SW 1271 (cell line): ENCODE results near the gene RLBP1.

ENCODE experiments used
- DNase-seq, 2 experiments: peaks; one replicate each; lab custom pipeline; 2025; lab: John Stamatoyannopoulos, UW

RLBP1 gene

DNA sequence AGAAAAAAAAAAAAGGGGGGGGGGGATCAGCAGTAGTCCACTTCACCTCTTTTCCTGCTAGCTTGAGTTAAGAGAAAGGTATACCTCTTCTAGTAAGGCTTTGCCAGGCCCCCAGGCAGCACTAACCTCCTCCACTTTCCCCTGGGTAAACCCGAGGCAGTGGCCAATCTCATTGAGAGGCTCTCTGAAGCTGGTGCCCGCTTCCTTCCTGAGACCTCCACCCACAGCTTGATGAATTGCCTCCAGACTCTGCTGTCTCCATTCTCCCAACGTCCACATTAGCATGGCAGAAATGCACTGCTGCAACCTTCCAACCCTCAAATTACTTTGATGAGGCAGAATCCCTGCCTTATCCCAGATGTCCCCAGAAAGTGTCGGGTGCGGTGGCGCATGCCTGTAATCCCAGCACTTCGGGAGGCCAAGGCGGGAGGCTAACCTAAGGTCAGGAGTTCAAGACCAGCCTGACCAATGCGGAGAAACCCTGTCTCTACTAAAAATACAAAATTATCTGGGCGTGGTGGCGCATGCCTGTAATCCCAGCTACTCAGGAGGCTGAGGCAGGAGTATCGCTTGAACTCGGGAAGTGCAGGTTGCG is 15.3 kb downstream of the RLBP1 start:
- DNase-seq, result no peak

DNA sequence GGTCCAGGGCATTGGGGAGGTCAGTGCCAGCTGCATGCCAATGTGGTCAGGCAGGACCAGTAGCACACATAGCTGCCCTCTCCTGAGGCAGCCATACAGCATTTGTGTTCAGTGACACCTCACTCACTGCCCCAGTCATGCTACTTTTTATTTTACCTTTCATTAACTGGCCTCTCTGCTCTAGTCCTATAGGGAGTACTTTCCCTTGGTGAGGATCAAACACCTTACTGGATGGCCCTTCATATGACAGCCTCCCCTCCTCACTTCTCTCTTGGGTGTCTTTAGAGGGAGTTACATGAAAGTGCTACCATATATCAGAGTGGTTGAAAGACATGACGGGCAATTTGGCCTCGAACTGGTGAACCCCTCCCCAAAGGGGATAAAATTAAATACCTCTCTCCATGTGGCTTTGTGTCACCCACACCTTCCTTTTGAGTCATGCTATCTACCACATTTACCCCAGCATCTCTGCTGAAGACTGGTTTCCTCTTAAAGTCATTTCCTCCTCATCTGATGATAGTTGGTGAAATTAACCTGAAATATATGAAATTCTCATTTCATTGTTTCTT is 17.6 kb downstream of the RLBP1 start:
- DNase-seq, result no peak

DNA sequence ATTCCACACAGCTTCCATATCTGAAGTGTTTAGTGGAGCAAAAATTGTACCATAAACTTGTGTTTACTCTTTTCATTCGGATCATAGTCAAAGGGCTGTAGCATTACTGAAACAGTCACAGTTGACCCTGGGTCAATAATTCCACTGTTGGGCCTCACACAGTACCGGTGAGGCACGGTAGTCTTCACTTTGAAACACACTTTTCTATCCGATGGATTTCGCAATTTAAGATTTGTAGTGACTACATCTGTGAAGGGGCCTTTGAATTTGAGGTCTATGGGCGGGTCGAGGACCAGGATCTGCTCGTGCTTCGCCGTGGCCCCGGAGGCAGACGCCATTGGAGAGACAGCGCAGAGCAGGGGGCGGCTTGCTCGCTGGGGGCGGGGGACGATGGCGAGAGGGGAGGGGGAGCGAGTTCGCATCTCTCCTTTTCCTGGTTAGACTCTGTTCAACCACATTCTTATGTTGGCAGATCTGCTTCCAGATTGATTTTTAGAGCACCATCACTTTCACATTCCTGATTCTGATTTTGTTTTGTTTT is 19.8 kb downstream of the RLBP1 start:
- DNase-seq, result no peak

DNA sequence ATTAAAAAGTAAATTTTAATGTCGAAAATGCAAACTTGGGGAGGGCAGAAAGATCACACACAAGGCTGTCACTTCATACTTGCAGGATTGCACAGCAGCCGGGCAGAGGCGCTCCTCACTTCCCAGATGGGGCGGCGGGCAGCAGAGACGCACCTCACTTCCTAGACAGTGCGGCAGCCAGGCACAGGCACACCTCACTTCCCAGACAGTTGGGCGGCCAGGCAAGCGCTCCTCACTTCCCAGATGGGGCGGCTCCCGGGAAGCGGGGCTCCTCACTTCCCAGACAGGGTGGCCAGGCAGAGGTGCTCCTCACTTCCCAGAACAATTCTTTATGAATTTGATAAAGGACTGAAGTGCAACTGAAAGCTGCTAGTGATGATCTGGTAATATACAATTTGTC is 21.2 kb downstream of the RLBP1 start:
- no peak for DNase-seq

DNA sequence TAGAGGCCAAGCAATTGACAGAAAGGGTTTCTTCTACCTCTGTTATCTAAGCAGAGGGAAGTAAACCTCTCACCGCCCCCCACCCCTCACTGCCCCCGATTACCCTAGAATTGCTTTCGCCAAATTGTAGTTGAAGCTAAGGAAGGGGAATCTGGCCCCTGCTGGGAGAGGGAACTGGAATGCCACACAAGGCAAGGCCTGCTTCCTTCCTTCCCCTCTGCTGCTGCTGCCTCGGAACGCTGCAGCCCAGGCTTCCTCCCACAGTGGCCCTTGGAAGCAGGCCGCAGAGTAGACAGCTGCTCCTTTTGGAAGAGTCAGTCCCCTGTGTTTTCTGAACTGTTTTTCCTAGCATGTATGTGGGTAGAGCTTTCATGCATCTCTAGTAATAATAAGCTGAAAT is 21.6 kb downstream of the RLBP1 start:
- DNase-seq, result no peak

DNA sequence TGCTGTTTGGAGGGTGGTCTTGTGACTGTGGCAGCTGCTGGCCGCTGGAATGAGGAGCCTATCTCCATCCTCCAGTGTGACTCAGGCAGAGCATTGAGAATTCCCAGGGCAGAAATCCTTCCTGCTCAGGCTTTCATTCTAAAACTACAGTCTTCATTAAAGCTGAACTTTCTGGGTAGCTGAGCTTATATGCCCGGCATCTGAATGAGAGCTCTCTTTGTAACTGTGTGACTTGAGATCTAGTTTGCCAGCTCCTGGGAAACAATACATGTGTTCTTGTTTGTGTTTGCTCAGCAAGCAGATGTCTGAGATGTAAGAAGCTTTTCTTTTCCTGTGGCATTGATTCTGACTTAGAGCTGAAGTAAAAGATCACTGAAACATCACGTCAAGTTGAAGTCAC is 22.4 kb downstream of the RLBP1 start:
- DNase-seq, result no peak

DNA sequence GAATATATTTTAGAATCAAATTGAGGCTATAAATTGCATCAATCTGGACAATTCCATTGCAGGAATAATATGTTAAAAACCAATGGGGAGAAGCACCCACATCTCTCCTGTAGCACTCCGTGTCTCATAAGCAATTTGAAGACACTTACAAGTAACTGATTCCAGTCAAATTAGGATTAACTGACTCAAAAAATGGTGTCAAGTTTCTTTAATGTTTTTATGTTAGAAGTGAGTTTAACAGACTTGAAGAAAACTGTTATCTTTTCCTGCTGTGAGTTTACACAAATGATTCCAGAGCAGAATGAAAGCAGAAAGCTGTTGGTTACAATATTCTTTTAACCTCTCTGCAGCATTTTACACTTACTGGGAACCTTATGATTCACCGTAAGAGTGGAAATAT is 23.2 kb downstream of the RLBP1 start:
- no peak for DNase-seq

DNA sequence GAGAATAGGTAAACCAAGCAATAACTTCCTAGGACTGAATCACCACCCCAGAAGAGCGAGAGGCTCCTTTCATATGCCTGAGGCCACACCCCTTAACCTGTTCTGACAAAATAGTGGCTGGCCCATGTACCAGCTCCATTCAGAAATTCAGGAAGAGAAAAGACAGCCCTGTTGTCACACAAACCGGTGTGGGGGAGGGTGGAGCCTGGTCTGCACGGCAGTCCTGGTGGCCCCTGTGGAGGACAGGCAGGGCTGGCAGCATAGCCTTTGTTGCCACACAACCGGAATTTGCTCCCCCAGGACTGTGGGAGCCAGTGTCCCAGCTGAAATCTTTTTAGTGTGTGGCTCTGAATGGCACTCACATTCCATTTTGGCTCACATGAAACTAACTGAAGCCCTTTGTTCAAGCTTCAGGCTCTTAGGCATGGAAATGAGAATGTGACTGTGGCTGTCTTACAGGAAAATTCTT is 23.8 kb downstream of the RLBP1 start:
- DNase-seq, result no peak

DNA sequence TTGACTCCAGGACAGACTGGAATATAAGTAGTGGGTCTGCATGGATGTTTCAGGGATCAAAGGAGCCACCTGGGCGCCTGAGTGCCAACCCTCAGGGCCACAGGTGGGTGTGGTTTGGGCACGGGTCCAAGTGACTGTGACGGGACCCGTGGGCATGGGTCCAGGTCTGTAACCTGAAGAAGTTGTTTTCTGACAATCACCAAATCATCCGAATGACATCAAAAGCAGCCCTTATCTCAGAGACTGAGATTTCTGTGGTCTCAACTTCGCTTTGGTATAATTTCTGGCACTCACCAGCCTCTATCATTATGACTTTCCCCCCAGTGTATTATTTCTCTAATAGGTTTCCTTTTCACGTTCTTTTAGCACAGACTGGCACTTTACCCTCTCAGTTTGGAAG is 24.4 kb downstream of the RLBP1 start:
- DNase-seq, result no peak

DNA sequence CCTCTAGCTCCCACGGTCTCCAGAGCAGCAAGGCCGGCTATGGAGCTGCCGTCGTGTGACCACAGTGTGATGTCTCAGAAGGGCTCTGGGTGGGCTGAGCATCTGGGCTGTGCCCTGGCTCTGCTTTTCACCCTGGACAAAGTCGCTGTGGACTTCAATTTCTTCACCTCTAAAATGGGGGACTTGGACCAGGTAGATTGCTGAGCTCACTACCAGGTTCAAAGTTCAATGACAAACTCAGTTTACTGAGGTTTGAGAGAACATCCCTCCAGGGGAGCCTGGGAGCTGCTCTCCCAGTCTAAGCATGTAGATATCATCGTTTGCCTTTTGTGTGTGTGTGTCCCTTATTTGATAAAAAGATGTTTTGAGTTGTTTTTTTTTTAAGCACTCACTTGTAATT is 25.1 kb downstream of the RLBP1 start:
- no peak for DNase-seq

DNA sequence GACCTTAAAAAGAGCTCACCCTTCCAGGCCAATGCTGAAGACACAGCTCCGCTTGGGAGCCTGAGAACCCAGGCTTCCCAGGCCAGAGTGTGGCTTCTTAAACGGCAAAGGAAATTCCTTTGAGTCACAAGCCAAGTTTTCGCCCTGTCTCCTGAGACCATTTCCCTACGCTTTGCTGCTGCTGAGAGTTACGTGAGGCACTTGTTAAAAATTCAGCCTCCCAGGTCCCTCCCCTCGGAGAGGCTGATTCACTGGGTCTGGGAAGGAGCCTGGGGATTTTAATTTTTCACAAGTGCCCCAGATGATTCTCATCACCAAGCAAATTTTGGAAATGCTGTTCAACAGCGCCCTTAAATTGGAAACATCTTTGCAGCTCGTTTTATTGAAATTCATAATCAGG is 25.5 kb downstream of the RLBP1 start:
- no peak for DNase-seq

DNA sequence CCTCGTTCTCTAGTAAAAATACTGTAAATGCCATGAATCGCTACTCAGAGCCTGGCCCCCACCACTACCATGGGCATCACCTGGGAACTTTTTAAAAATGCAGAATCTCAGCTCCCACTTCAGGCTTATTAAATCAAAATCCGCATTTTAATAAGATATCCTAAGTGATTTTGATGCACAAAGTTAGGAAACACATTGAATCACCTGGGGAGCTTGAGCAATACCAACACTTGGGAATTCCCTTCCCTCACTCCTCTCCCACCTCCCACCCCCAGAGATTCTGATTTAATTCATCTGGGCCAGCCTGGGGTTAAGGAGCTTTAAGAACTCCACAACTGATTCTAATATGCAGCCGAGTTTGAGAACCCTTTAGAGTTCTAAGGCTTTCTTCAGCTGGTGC is 26.8 kb downstream of the RLBP1 start:
- DNase-seq, result no peak

DNA sequence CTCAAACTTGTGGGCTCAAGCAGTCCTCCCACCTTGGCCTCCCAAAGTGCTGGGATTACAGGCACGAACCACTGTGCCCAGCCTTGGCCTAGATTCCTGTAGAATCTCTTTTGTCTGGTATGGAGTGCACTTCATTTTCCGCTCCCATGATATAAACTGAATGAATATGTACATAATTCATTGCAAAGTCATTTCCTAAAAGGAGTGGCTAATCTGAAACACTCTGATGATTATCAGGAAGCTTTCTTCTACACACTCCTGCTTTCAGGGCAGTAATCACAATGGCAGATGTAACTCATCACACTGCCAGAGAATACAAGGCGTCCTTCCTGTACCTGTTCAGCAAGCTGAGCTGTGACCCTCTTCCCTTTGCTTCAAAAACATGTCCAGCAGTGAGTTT is 28.6 kb downstream of the RLBP1 start:
- no peak for DNase-seq

DNA sequence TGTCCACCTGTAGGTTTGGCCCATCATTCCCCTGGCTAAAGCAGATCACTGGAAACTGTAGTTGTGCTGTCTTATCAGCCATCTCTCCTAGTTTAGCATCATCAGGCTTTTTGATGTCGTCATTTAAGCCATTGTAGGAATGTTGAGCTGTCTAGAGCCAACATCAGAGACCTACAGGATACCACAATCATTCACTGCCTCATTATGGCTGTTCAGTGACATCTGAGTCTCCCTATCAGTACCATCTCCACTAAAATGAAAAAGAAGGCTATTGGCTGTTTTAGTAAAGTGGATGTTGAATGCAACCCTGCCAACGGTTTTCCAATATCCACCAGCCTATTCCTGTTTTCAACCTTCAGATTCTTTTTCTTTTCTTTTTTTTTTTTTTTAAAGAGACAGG is 29.2 kb downstream of the RLBP1 start:
- no peak for DNase-seq

DNA sequence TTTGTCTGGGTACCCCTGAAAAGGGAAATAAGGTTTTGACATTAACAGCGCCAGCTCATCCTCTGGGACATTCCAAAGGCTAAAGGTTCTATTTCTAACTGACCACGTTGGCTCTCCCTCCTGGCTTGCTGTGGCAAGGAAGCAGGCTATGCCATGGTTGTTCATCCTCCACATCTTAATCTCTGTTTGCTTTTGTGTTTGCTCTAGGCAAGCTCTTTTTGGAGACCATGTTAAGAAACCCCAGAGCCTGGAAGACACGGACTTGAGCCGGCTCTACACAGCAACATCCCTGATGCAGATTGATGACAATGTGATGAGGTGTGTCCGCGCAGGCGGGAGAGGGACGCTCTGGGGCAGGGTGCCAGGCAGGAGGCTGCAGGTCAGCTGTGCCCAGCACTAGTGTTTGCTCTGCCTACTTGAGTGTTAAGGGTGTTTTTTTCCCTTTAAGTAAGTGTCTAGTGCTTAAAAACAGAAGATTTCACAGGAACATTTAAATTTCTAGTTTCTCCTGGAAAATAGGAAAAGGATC is 33.3 kb downstream of the RLBP1 start:
- DNase-seq, result no peak

DNA sequence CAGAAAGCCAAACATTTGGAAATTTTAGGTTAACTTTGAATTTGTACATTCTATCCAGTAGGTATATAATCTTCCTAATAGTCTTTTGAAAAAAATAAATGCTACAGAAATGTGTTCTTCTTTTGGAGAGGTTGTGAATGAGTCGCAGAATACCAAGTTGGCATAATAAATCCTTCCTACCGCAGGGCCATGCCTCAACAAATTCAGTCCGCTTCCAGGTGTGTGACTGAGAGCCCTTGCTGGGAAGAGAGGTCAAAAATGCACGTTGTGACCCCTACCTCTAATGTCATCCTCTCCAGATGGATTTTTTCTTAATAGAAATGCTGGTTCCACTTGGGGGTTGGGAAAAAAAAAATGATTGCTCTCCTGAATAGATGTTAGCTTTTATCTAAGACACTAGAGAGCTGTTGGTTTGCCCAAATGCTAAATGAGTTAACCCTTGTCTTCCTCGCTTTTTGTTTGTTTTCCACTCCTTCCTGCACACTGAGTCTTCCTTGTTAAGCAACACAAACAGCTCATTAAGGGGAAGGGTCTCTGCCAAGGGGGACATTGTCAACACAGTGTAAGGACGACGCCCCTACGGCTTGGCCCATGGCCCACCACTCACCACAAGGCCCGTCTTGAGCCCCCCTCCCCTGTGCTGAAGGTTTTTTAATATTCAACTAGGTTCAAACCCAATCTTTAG is 33.9 kb downstream of the RLBP1 start:
- no peak for DNase-seq

DNA sequence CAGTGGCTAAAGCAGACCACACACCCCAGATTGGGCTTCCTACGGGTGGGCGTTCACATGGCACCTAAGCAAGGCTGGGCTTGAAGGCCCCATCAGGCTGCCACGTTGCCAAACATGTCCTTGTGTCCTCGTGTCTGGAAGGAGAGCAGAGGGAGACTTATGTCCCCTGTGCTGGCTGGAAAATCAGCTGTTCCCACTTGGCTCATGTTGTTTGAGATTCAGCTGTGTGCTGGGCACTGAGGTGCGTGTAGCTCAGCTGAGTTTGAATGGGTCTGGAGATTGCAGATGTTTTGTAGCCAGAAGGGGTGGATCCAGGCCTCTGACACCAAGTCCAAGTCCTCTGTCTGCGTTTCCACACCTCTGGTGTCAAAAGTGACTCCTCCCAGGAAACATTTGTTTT is 34.6 kb downstream of the RLBP1 start:
- DNase-seq, result no peak

DNA sequence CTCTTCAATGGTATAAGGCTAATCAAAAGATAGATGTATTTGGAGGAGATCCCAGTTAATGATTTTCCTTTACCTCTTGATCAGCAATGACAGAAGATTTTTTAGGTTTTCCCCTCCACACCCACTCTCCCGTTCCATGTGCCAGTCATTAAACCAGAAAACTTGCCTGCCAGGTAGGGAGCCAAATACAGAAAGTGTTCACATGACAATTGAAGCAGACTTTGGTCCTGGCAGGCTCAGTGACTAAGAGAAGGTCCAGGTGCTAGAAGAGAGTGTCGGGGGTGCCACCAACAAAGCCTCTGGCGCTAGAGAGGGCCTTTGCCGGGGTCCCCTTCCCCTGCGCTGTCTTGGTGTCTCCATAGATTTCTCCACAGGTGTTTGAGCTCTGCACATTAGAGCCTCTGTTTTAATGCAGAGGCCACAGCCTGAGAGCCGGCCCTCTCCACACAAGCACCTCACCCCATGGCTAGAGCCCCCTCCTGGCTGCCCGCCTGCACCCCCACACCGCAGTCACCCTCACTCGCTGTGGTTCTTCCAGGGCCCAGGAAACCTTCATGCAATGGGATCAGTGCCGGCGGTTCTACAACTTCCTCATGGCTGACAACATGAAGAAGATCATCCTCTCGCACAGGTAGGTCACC is 36.4 kb downstream of the RLBP1 start:
- DNase-seq, result no peak

DNA sequence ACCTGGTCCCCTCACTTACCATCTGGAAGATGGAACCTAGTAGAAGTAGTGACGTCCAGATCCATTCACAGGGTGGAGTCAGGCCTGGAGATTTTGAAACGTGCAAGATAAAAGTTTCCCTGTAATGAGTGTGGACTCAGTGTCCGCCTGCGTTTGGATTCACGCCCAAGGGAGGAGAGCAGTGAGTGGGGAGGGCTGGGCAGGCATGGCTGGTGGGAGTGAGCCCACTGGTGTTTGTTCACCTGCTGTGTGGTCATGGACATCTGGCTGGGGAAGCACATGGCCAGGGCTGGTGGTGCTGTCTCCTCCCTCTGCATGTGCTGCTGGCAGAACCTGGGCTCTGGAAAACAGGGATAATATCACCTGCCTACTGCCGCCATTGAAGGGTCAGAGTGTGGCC is 37.0 kb downstream of the RLBP1 start:
- no peak for DNase-seq

DNA sequence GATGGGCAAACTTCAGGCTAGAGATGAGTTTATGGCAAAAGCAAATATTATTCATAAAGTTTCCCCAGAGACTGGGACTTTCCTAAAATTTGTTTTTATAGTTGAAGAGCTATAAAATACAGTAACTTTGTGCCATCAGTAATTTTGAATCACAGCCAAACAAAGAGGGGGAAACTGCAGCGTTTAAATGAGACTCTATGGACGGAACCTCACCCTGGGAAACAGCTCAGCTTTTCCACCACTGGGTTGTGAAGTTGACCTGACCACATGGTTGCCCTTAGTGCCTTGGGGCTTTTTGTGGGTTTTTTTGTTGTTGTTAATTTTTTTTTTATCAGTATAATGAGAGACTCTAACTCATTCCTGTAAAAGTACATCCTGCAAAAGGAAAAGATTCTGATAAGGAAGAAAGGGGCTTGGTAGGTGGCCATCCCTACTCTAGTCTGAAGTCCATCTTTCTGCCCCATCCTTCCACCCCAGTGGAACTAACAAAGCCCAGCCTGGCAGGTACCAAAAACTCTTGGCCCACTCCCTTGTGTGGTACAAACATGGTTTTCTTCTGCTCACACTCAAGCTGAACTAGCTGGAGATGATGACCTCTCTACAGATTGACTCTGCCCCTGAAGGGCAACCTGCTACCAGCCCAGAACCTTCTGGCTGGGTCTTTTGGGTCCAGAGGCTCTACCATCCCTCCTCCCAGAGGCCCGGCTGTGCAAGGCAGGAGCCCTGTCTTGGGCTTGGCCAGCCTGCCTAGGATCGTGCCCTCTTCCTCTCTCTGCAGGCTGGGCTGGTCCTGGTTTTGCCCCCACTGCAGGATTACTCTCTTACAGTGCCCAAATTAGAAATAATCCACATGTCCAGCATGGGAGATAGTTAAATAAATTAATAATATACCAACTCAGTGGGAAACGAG is 41.2 kb downstream of the RLBP1 start:
- no peak for DNase-seq

DNA sequence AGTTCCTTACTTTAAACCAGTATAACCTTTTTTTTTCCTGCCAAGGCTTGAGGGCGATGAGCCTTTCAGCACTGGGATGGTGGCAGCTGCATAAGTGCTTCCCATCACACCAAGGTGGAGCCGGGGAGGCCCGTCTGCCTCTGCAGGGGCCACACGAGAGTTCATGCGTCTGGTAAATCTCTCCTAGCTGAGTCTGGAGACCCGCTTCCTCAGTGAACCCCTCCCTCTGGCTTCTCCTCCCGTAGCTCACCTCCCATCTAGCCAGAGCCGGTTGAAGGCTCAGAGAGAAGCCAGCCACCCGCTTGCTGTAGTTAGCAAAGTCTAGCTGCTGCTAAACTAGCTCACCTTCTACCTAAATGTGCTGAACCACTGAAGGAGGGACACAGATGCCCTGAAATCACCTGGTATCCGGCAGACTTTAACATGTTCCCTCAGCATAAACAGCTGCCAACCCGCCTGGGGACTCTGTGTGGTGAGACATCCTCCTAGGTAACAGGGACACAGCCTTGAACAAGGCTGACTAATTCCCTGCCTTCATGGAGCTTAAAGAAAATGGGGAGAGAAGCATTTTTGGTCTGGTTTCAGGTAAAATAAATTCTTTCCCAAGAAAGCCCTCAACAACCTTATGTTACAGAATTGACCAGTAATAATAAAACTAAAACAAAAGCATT is 42.9 kb downstream of the RLBP1 start:
- DNase-seq, result no peak
